H9 (cell line): ENCODE results near the gene WDFY3. TPM values are rescaled to one million over a fixed set of nuclear protein-coding genes. Genes with fewer than 3 reads are reported as not detected.

Experiments
- DNase-seq: peaks from one replicate; pipeline ENCODE4 v3.0.0-alpha.2; 2017
- H2AFZ ChIP-seq: one replicate; pipeline ENCODE4 v1.6.1; 2013; ENCODE audit warnings: mild to moderate bottlenecking, low read length, control low read depth, moderate library complexity
- H2AK5ac ChIP-seq: 2 replicates; pipeline ENCODE4 v1.6.1; 2013; ENCODE audit warnings: low read length, control low read depth, mixed read lengths; ENCODE audit not compliant: insufficient read length
- H2BK120ac ChIP-seq: one replicate; pipeline ENCODE4 v1.6.1; 2013; ENCODE audit warnings: low read depth, mild to moderate bottlenecking, low read length, control low read depth, inconsistent platforms; ENCODE audit not compliant: poor library complexity, severe bottlenecking
- H2BK12ac ChIP-seq: 2 replicates; pipeline ENCODE4 v1.6.1; 2013; ENCODE audit warnings: low read length, control low read depth, mixed read lengths, low read depth; ENCODE audit not compliant: insufficient read length
- H2BK15ac ChIP-seq: 2 replicates; pipeline ENCODE4 v1.6.1; 2013; ENCODE audit warnings: low read depth, low read length, control low read depth
- H2BK20ac ChIP-seq: one replicate; pipeline ENCODE4 v1.6.1; 2013; ENCODE audit warnings: low read depth, mild to moderate bottlenecking, low read length, control low read depth, inconsistent platforms; ENCODE audit not compliant: poor library complexity, severe bottlenecking
- H2BK5ac ChIP-seq: 2 replicates; pipeline ENCODE4 v1.6.1; 2013; ENCODE audit warnings: low read length, control low read depth, mixed read lengths; ENCODE audit not compliant: insufficient read length
- H3K14ac ChIP-seq: 2 replicates; pipeline ENCODE4 v1.6.1; 2013; ENCODE audit warnings: low read length, control low read depth; ENCODE audit not compliant: insufficient read depth
- H3K18ac ChIP-seq: 2 replicates; pipeline ENCODE4 v1.6.1; 2013; ENCODE audit warnings: low read depth, mild to moderate bottlenecking, mixed read lengths, low read length, control low read depth; ENCODE audit not compliant: insufficient read length
- H3K23ac ChIP-seq: 2 replicates; pipeline ENCODE4 v1.6.1; 2013; ENCODE audit warnings: low read length, control low read depth, mixed read lengths, low read depth; ENCODE audit not compliant: insufficient read length
- H3K23me2 ChIP-seq: 2 replicates; pipeline ENCODE4 v1.6.1; 2013; ENCODE audit warnings: low read depth, mild to moderate bottlenecking, mixed read lengths, low read length, control low read depth; ENCODE audit not compliant: insufficient read length, poor library complexity, severe bottlenecking
- H3K27ac ChIP-seq: 2 replicates; pipeline ENCODE4 v1.5.1; 2013; ENCODE audit warnings: low read length, control low read depth, mixed read lengths, low read depth; ENCODE audit not compliant: insufficient read length
- H3K27me3 ChIP-seq: 2 replicates; pipeline ENCODE4 v1.6.1; 2013; ENCODE audit warnings: low read length, control low read depth, inconsistent platforms; ENCODE audit not compliant: insufficient read depth
- H3K4ac ChIP-seq: 2 replicates; pipeline ENCODE4 v1.6.1; 2013; ENCODE audit warnings: low read depth, mild to moderate bottlenecking, control low read depth, inconsistent platforms, low read length, moderate library complexity
- H3K4me1 ChIP-seq: 2 replicates; pipeline ENCODE4 v1.6.1; 2013; ENCODE audit warnings: low read length, control low read depth, inconsistent platforms; ENCODE audit not compliant: insufficient read depth
- H3K4me2 ChIP-seq: 2 replicates; pipeline ENCODE4 v1.6.1; 2013; ENCODE audit warnings: low read length, control low read depth, mixed read lengths; ENCODE audit not compliant: insufficient read length, insufficient read depth
- H3K56ac ChIP-seq: 2 replicates; pipeline ENCODE4 v1.6.1; 2013; ENCODE audit warnings: low read depth, mild to moderate bottlenecking, mixed read lengths, low read length, control low read depth; ENCODE audit not compliant: insufficient read length
- H3K79me1 ChIP-seq: 2 replicates; pipeline ENCODE4 v1.6.1; 2013; ENCODE audit warnings: low read depth, mild to moderate bottlenecking, moderate library complexity, low read length, control low read depth, inconsistent platforms; ENCODE audit not compliant: insufficient read depth, poor library complexity, severe bottlenecking
- H3K79me2 ChIP-seq: 2 replicates; pipeline ENCODE4 v1.6.1; 2013; ENCODE audit warnings: low read length, control low read depth, inconsistent platforms; ENCODE audit not compliant: insufficient read depth
- H3K9ac ChIP-seq: 2 replicates; pipeline ENCODE4 v1.6.1; 2013; ENCODE audit warnings: low read length, control low read depth, mixed read lengths; ENCODE audit not compliant: insufficient read length; ENCODE audit errors: extremely low read depth
- H3K9me3 ChIP-seq: one replicate; pipeline ENCODE4 v1.6.1; 2013; ENCODE audit warnings: low read depth, low read length, inconsistent platforms; ENCODE audit not compliant: control insufficient read depth
- H3T11ph ChIP-seq: one replicate; pipeline ENCODE4 v1.6.1; 2013; ENCODE audit warnings: mild to moderate bottlenecking, low read length, control low read depth, inconsistent platforms
- H4K20me1 ChIP-seq: one replicate; pipeline ENCODE4 v1.6.1; 2013; ENCODE audit not compliant: control insufficient read depth, insufficient read length, insufficient read depth
- H4K5ac ChIP-seq: 2 replicates; pipeline ENCODE4 v1.6.1; 2013; ENCODE audit warnings: low read depth, mild to moderate bottlenecking, mixed read lengths, low read length, control low read depth; ENCODE audit not compliant: insufficient read length
- H4K8ac ChIP-seq: replicated peaks from 2 replicates; pipeline ENCODE4 v1.6.1; 2013; ENCODE audit warnings: low read length, control low read depth, mixed read lengths, low read depth; ENCODE audit not compliant: insufficient read length
- H4K91ac ChIP-seq: 2 replicates; pipeline ENCODE4 v1.6.1; 2013; ENCODE audit warnings: low read depth, mild to moderate bottlenecking, moderate library complexity, mixed read lengths, low read length, control low read depth; ENCODE audit not compliant: insufficient read length
- H3K27ac Mint-ChIP-seq, 3 experiments: 2 replicates in 2 of 3; 3 replicates in 1 of 3; pipeline ENCODE4 v1.8.0; 2020 to 2021; ENCODE audit warnings: mixed read lengths in 3 of 3, mild to moderate bottlenecking in 1 of 3, moderate library complexity in 1 of 3
- H3K27me3 Mint-ChIP-seq: 2 replicates; pipeline ENCODE4 v1.8.0; 2021; ENCODE audit warnings: low read depth, mild to moderate bottlenecking, moderate library complexity, mixed read lengths
- H3K36me3 Mint-ChIP-seq, 3 experiments: 2 replicates in 2 of 3; 3 replicates in 1 of 3; pipeline ENCODE4 v1.8.0; 2020 to 2021; ENCODE audit warnings: low read depth in 3 of 3, mixed read lengths in 3 of 3; ENCODE audit not compliant: insufficient read depth in 1 of 3
- H3K4me1 Mint-ChIP-seq, 2 experiments: 2 replicates each; pipeline ENCODE4 v1.8.0; 2020; ENCODE audit warnings: mixed read lengths in 2 of 2
- H3K4me3 Mint-ChIP-seq, 2 experiments: 2 replicates in 1 of 2; 3 replicates in 1 of 2; pipeline ENCODE4 v1.8.0; 2020 to 2021; ENCODE audit warnings: mild to moderate bottlenecking in 2 of 2, mixed read lengths in 2 of 2, moderate library complexity in 1 of 2
- H3K9me3 Mint-ChIP-seq, 2 experiments: 2 replicates in 1 of 2; 3 replicates in 1 of 2; pipeline ENCODE4 v1.8.0; 2020; ENCODE audit warnings: mild to moderate bottlenecking in 2 of 2, mixed read lengths in 2 of 2, moderate library complexity in 1 of 2
- WGBS: extraction: QIAGEN DNeasy Blood & Tissue Kit; methylation state at CpG from one replicate; pipeline ENCODE4 v1.1.7; 2013; ENCODE audit warnings: missing lambda C conversion rate, low lambda C conversion rate, mixed read lengths; ENCODE audit not compliant: insufficient read length; ENCODE audit errors: extremely low coverage; 5-methylcytosine and 5-hydroxymethylcytosine counted together
- total RNA-seq: library from RNA; stranded (reverse); gene quantifications from 2 replicates; pipeline ENCODE4 v1.2.1, GENCODE V29; 2021
- TF ChIP-seq, protein P1 (sequence below): fragments of 200-600 bp; sonication (generic); conservative IDR thresholded peaks from 3 replicates; pipeline ENCODE4 v1.8.0; 2021; ENCODE audit warnings: antibody characterized with exemption, mild to moderate bottlenecking

WDFY3 gene
- total RNA-seq, 1 experiment from 2014 or later: 54.6 TPM

DNA sequence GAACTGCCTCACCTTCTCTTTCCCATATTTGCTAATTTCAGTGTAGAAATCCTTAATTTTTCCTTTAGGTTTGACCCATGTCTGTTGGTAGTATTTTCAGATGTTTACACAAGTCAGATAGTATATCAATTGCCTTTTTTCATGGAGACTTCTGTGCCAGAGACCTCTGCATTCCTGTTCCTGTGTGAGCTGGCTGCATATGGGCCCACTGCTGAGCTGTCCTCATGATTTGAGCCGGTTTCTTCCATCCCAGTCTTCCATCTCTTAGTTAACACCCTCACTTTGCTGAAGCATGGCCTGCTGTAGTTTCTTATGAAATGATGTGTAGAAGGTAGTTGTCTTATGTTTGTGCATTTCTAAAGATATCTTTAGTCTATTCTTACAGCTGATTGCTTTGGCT lies 343.5 kb downstream of the WDFY3 start:
- Histone ChIP-seq H3K79me1 (no peaks in the 10 kb centered on the region), H3K18ac (no peak overlapping the region), H2BK5ac (no peak overlapping the region), H2AK5ac (no peak overlapping the region), H3T11ph (no peak overlapping the region), H4K20me1 (no peaks in the 10 kb centered on the region), H3K9ac (no peak overlapping the region), H3K23ac (no peak overlapping the region), H3K14ac (no peak overlapping the region), H3K23me2 (no peaks in the 10 kb centered on the region), H3K4me2 (no peak overlapping the region), H2BK15ac (no peak overlapping the region), H3K4me1 (no peaks in the 10 kb centered on the region), H2BK12ac (no peak overlapping the region), H2BK20ac (no peak overlapping the region), H3K27ac (no peak overlapping the region), H2AFZ (no peak overlapping the region), H3K4ac (no peak overlapping the region), H4K5ac (no peak overlapping the region), H3K79me2 (no peaks in the 10 kb centered on the region), H4K91ac (no peak overlapping the region), H3K56ac (no peak overlapping the region), H3K27me3 (no peaks in the 10 kb centered on the region), H4K8ac (no peak overlapping the region), H3K9me3 (no peaks in the 10 kb centered on the region), H2BK120ac (no peak overlapping the region)
- no peak for DNase-seq
- H3K36me3 Mint-ChIP-seq: peaks cover 8 to 35% (median 25%) of the 10 kb centered on the region in 3 experiments
- no peaks in the 10 kb centered on the region for H3K27me3 Mint-ChIP-seq
- peaks cover 9 to 12% of the 10 kb centered on the region in 2 experiments for H3K4me1 Mint-ChIP-seq
- peak overlapping the region; percentile 6 to 43 (median 7); a peak in 4 of 7 replicates for H3K27ac Mint-ChIP-seq
- no CpG with 5 or more reads among the region's 1 CpG for WGBS
- H3K9me3 Mint-ChIP-seq: no peaks in the 10 kb centered on the region
- TF ChIP-seq, protein P1, sequence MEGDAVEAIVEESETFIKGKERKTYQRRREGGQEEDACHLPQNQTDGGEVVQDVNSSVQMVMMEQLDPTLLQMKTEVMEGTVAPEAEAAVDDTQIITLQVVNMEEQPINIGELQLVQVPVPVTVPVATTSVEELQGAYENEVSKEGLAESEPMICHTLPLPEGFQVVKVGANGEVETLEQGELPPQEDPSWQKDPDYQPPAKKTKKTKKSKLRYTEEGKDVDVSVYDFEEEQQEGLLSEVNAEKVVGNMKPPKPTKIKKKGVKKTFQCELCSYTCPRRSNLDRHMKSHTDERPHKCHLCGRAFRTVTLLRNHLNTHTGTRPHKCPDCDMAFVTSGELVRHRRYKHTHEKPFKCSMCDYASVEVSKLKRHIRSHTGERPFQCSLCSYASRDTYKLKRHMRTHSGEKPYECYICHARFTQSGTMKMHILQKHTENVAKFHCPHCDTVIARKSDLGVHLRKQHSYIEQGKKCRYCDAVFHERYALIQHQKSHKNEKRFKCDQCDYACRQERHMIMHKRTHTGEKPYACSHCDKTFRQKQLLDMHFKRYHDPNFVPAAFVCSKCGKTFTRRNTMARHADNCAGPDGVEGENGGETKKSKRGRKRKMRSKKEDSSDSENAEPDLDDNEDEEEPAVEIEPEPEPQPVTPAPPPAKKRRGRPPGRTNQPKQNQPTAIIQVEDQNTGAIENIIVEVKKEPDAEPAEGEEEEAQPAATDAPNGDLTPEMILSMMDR: no peak
- no peak overlapping the region for H3K4me3 Mint-ChIP-seq
